ENCODE measurements around the gene ZDHHC19.

DNA sequence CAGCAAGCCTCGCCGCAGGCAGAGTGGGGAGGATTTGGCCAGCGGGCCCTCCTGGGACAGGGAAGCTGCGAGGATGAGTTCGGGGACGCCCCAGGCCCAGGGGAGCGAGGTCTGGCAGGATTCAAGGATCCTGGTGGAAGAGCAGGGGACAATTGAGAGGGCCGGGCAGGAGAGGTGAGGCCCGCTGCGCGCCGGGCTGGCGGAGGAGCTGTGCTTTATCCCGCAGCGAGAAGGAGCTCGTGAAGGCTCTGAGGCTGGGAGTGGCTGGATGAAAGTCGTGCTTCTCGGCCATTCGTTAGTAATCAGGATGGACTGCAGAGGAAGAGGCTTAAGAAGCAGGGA is 8.7 kb upstream of the ZDHHC19 start:
- TF ChIP-seq EZH2phosphoT487 (IDR thresholded peaks at IDR 0.05; ENCODE audit: insufficient read depth, low read depth) (no peak), EZH2 (IDR thresholded peaks at IDR 0.05; ENCODE audit: insufficient read depth, poor library complexity, severe bottlenecking) (no peak)

Data from GM23248 (cell line).